Activated CD4-positive, CD25-positive, alpha-beta regulatory T cell (primary cell): ENCODE data around the gene SMC3.
A peak's percentile ranks its signal among the peaks of the same experiment; 100 is the strongest.

Source experiments
- DNase-seq, 4 experiments: peaks; one replicate each; lab custom pipeline; 2025; lab: John Stamatoyannopoulos, UW

SMC3 gene

GRCh38 chr10:110546077-110546476 is 21.4 kb upstream of the SMC3 start:
- no peak for DNase-seq

GRCh38 chr10:110546499-110547110 is 20.9 kb upstream of the SMC3 start:
- no peak for DNase-seq

DNA sequence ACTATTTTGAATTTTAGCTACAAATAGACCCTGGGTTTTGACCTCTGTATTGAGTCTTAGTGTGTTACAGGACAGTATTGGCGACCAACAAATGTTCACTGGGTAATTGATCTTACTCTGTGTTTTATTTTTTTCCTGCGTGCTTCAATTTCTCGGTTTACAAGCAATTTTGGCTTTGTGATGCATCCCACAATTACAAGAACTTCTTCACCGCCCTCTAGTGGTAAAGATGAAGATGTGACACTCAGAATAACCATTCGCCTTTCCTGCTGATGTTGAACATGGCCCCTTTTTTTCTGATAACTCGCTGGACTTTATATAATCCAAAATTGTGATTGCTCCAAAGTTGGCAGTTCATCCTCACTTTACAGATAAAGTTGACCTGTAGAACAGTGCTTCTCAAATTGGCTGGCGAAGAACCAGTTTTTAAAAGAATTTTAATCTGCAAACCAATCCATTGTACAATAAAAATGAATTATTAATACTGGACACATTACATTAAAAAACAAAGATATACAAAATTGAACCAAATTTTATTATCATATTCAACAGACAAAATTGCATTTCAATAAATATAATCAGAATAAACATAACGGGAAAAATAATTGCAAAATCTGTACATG is 20.2 kb upstream of the SMC3 start:
- no peak for DNase-seq

GRCh38 chr10:110548002-110548401 is 19.5 kb upstream of the SMC3 start:
- DNase-seq = no peak

DNA sequence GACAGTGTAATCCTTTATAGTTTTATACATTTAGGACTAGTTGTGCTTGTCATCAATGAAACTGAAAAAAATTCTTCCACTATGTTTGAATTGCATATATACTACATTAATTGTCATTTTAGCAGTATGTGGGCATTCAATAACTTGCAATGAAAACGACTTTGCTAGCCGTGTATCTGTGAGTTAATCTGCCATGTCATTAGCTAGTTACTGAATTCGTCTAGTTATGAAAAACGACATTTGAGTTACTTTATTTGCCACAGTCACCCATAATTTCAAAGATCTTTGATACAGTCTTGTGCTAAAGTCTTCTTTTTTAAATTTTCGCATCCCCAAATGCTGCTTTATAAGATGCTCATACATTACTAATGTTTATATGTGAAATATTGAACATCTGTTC is 18.3 kb upstream of the SMC3 start:
- DNase-seq = no peak

DNA sequence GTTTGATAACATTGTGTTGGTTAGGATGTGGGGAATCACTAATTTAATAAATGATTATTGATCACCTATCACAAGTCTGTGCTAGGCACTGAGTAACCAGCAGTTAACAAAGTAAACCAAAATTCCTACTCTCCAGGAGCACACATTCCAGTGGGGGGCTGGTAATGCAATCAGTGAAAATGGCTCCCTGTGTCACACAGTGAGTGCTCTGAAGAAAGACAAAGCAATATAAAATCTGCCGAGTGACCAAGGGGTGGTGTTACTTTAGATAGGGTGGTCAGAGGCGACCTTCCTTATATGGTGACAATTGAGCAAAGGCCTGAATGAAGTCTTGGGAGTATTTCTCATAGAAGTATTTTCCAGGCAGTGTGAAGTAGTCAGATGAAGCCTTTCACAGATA is 13.6 kb upstream of the SMC3 start:
- no peak for DNase-seq

DNA sequence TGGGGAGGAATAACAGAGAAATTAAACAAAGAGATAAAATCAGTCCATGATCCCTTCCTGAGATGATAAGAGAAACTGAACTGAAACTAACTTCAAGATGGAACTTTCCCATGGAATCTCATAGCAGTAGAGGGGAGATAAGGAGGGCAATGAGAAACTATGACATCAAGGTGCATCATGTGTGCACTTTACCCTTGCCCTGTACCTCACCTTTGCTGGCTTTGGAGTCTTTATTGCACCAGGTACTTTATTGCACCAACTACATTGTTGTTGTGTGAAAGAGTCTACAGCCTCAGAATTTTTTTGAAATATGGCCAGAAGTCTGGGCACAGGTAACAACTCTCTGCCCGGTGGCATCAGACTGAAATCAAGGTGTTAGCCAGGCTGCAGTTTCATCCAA is 11.2 kb upstream of the SMC3 start:
- no peak for DNase-seq

DNA sequence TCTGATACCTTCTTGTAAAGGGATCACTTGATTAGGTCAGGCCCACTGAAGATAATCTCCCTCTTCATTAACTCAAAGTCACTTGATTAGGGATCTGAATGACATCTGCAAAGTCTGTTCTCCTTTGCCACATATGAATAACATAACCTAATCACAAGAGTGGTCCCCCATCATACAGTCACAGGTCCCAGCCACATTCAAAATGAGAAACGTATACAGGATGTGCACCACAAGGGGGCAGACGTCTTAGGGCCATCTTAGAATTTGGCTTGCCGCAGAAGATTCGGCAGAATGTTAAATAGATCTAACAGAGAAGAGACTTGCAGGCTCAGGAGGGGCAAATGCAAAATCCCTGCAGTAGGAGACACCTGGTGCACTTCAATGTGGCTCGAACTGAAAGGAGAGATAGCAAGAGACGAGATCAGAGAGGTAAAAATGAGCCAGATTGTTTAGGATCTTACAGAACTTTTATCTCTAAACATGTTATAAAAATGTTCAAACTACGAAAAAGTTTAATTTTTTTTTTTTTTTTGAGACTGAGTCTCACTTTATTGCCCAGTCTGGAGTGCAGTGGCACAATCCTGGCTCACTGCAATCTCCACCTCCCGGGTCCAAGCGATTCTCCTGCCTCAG is 10.4 kb upstream of the SMC3 start:
- DNase-seq = peak; percentile 22 to 49 (median 32)

GRCh38 chr10:110558041-110558440 is 9.5 kb upstream of the SMC3 start:
- no peak for DNase-seq

GRCh38 chr10:110560012-110560411 is 7.5 kb upstream of the SMC3 start:
- DNase-seq = no peak

DNA sequence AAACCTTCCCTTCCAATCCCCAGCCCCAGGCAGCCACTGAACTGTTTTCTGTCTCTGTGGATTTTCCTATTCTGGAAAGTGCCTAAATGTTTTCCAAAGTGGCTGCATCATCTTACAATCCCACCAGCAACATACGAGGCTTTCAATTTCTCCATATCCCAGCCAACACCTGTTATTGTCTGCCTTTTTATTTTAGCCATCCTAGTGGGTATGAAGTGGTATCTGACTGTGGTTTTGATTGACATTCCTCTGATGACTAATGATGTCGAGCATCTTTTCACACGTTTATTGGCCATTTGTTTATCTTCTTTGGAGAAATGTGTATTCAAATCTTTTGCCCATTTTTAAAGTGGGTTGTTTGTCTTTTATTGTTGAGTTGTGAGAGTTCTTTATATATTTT is 6.2 kb upstream of the SMC3 start:
- no peak for DNase-seq

DNA sequence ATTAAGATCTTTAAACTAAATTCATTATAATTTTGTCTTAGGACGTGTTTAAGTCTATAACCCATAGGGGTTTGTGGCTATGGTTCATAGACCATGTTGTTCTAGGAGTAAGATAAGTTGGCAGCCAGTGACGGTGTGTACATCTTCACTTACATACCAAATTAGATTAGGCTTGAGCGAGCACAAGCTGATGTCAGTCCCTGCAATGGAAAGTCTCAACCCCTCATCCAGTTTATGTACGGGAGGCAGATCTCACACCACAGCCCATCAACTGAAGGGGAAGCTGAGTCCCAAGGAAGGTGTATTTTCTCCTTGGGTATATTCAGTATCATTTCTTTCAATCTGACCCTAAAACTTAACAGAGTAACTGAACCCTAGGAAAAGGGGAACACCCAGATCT is 5.1 kb upstream of the SMC3 start:
- no peak for DNase-seq

DNA sequence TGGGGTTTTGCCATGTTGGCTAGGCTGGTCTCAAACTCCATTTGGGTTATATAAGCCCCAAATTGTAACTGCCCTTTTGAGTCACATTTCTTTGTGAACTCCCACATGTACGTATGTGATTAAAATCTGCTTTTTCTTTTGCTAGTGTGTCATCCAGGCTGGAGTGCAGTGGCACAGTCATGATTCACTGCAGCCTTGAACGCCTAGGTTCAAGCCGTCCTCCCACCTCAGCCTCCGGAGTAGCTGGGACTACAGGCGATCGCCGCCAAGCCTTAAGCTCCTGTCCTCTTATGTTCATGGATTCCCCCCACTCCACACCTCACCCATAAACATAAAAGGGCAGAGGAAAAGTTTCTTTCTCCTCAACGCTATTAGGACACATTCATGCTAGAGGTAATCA is 4.4 kb upstream of the SMC3 start:
- DNase-seq = no peak

GRCh38 chr10:110566472-110567200 is 859 bp upstream of the SMC3 start:
- DNase-seq = no peak

DNA sequence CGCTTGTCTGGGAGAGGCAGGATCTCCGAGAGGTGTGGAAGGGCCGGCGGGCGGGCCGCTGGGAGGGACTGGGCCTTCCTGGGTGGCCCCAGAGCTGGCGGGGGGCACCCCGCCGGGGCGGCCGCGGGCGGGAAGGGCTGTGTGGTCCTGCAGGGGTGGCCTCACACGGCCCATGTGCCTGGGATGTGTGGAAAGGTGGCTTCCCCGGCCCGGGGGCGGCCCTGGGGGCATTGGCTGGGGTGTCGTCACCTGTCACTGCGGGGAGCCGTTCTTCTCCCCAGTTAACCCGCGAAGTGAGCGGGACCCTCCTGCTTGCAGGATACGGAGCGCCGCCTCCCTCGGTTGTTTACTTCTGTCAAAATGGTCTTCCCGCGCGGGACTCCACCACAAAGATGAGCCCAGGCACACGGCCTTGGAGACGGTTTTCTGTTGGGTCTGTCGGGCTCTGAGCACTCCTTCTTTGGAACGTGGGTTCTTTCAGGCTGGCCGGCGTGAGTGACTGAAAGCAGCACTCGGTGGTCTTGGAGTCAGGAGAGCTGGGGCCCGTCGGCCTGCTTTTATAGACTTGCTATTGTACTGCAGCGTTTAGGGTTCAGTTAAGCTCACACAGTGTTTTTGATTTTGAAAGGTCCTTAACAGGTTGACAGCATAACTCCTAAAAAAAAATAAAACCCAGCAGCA is 700 bp downstream of the SMC3 start:
- DNase-seq = peak; percentile 26 to 35 (median 35)

DNA sequence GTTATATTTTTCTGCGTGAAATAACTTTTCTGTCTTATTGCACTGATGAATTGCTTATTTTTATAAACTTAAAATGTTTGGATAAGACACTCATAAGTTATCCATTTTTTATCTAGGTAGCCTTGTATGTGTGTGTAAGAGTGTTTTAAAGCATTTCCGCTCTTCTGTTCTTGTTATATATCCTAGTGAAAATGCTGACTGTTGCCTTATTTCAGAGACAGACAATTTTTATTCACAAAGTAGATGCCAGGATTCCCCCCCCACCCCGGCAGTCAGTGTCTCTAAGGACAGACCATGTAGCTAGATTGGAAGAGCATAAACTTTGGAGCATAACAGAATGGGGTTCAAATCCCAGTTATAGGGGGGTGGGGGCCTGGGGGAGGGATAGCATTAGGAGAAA is 1.6 kb downstream of the SMC3 start:
- DNase-seq = no peak

DNA sequence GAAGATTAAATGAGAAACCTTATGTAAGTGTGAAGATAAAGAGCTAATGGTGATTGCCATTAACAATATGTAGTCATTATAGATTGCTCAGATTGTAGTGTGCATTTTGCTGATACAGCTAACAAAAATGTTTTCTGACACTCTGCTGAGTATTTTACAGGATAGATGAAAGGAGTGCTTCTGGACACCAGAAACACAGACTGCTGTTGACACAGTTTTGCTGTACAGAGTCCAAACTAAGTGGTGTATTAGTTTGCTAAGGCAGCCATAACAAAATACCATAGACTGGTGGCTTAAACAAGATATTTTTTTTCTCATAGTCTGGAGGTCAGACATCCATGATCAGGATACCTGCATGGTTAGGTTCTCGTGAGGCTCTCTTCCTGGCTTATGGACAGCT is 2.2 kb downstream of the SMC3 start:
- DNase-seq = no peak

DNA sequence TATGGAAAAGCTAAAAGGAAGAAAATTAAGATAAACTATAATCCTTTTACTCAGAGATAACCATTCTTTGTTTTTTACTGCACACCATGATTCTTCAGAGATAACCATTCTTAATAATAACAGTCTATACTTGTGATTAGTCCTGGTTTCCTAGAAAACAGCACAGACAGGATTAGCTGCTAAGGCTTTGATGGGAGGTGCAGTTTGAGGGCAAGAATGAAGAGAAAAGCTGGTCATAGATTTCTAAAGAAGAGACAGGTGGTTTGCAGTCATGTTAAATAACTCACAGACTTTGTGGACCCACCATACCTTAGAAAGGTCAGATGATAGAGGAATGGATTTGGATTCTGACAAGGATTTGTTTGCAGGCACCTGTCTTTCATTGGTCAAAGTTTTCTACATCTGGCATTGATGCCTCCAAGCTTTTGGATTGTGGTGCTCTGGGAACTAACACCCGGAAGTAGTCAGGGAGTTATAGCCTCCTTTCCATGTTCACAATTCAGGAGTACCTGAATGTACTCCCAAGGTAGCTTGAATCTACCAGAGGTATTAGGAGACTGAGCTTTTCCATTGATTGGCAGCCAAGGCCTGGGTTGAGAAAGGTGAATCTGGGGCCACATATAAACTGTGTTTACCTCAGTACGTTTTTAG is 3.7 kb downstream of the SMC3 start:
- DNase-seq = no peak

DNA sequence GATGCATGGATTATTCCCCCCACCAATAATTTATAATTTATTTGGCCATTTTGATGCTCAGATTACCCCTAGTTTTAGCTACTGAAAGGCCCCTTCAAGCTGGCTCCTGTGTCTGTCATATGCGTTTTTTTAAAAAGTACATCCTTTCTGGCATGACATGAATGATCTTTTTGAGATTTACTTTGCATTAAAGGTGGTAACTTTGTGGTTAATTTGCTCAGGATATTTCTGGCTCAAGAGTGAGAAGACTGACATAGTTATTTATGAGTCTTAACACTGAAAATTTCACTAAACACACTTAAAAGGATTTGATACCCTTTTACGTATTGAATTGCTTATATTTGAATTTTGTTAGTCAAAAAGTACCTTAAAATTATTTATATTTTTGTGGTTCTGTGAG is 5.4 kb downstream of the SMC3 start:
- no peak for DNase-seq

- no peak for DNase-seq
Measured at GRCh38 chr10:110574420-110574819, 6.9 kb downstream of the SMC3 start.

DNA sequence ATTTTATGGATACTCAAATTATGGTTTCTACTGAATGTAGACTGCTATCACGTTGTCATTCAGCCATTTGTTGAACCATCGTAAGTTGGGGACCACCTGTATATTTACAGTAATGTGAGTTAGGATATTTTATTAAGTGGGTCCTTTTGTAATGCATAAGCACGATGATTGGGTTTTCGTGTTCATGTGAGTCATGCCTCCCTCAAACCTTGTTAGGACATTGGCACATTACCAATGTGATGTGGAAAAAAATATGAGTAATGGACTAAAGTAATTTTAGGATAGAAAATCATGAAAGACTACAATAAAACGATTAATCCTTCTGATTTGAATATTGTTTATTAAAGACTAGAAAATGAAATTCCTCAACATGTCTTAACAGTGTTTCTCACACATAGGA is 8.7 kb downstream of the SMC3 start:
- no peak for DNase-seq

GRCh38 chr10:110577056-110577455 is 9.6 kb downstream of the SMC3 start:
- DNase-seq = no peak
